AG09309 (cell line): Measurements from ENCODE around the gene ALOXE3.
"Not testable (repeated sequence)": the region's sequence is repeated elsewhere in the genome, so short reads cannot be mapped to it uniquely, and the experiment has no call there.

Source experiments
- DNase-seq: peaks from one replicate; pipeline ENCODE4 v3.0.0-alpha.2; 2010; ENCODE audit warnings: low read depth
- H3K4me3 ChIP-seq: 2 replicates; pipeline ENCODE4 v1.5.1; 2011; ENCODE audit warnings: mild to moderate bottlenecking, low read depth, low read length, moderate library complexity; ENCODE audit not compliant: control insufficient read depth
- CTCF ChIP-seq: IDR thresholded peaks from 2 replicates; pipeline ENCODE4 v1.5.1; 2011; ENCODE audit warnings: mild to moderate bottlenecking, low read depth, low read length, inconsistent platforms; ENCODE audit not compliant: insufficient read depth, control insufficient read depth; ENCODE audit errors: missing control alignments

The ALOXE3 gene

GRCh38 chr17:8066841-8067775 lies 51.2 kb downstream of the ALOXE3 start:
- no peak for DNase-seq
- no peak overlapping the region for H3K4me3 ChIP-seq
- no peak for TF ChIP-seq CTCF

GRCh38 chr17:8064561-8065019 lies 53.7 kb downstream of the ALOXE3 start:
- TF ChIP-seq CTCF, result no peak
- no peak for DNase-seq
- H3K4me3 ChIP-seq, result no peak overlapping the region

- DNase-seq, result no peak
- TF ChIP-seq CTCF, result no peak
- no peak overlapping the region for H3K4me3 ChIP-seq
Measured at GRCh38 chr17:8063761-8064534, 54.4 kb downstream of the ALOXE3 start.

- DNase-seq, result no peak
Measured at GRCh38 chr17:8062807-8063483, 55.4 kb downstream of the ALOXE3 start.

GRCh38 chr17:8062435-8062806 lies 55.9 kb downstream of the ALOXE3 start:
- DNase-seq, result no peak
- no peak for TF ChIP-seq CTCF
- no peak overlapping the region for H3K4me3 ChIP-seq

More at GRCh38 chr17:8062807-8063483, 55.4 kb downstream of the ALOXE3 start:
- no peak overlapping the region for H3K4me3 ChIP-seq
- no peak for TF ChIP-seq CTCF

DNA sequence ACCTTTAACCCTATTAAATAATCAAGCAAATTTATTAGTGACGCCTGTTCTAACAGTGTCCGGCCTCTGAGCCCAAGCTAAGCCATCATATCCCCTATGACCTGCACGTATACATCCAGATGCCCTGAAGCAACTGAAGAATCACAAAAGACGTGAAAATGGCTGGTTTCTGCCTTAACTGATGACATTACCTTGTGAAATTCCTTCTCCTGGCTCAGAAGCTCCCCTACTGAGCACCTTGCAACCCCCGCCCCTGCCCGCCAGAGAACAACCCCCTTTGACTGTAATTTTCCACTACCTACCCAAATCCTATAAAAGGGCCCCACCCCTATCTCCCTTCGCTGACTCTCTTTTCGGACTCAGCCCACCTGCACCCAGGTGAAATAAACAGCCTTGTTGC lies 56.5 kb downstream of the ALOXE3 start:
- not testable (repeated sequence) for H3K4me3 ChIP-seq, DNase-seq

- DNase-seq, result peak; percentile 17
- no peak overlapping the region for H3K4me3 ChIP-seq
- peak; percentile 59 for TF ChIP-seq CTCF
Measured at GRCh38 chr17:8060274-8060673, 58.0 kb downstream of the ALOXE3 start.
